ENCODE results near the gene SMURF2.

The SMURF2 gene

GRCh38 chr17:64661976-64662773 lies at the start of gene SMURF2:
TSS of gene SMURF2 (minus strand) at chr17:64662307. CDS start at chr17:64661880, 427 bp downstream.
- Histone ChIP-seq H3K27ac (ENCODE audit: low read length) (no peak within 1 kb of the TSS), H3K4me1 (ENCODE audit: insufficient read depth, low read length) (peaks cover 5% of the 10 kb centered on the region; the same call in 1 of the 2 replicates)

GRCh38 chr17:64709481-64709880 lies 47.4 kb upstream of the SMURF2 start:
- Histone ChIP-seq H3K4me1 (ENCODE audit: insufficient read depth, low read length) (no peaks in the 10 kb centered on the region; the same call in 1 of the 2 replicates), H3K9ac (ENCODE audit: low read depth, low read length) (no peak overlapping the region), H3K9me3 (ENCODE audit: insufficient read depth, low read depth, low read length) (no peaks in the 10 kb centered on the region), H3K4me3 (ENCODE audit: low read length) (no peak overlapping the region), H3K36me3 (ENCODE audit: insufficient read depth, low read depth, low read length) (no peaks in the 10 kb centered on the region), H3K27ac (ENCODE audit: low read length) (no peak overlapping the region), H3K27me3 (ENCODE audit: insufficient read depth, low read length) (no peaks in the 10 kb centered on the region)

More at GRCh38 chr17:64661976-64662773, at the start of gene SMURF2:
- Histone ChIP-seq H3K36me3 (ENCODE audit: insufficient read depth, low read depth, low read length) (no peaks in the 10 kb centered on the region), H3K9ac (ENCODE audit: low read depth, low read length) (peak within 1 kb of the TSS; percentile 86), H3K4me3 (ENCODE audit: low read length) (peak within 1 kb of the TSS; percentile 90), H3K9me3 (ENCODE audit: insufficient read depth, low read depth, low read length) (no peaks in the 10 kb centered on the region), H3K27me3 (ENCODE audit: insufficient read depth, low read length) (peaks cover 8% of the 10 kb centered on the region; the same call in 1 of the 2 replicates)

GRCh38 chr17:64707050-64707591 lies 45.0 kb upstream of the SMURF2 start:
- Histone ChIP-seq H3K27me3 (ENCODE audit: insufficient read depth, low read length) (no peaks in the 10 kb centered on the region), H3K9me3 (ENCODE audit: insufficient read depth, low read depth, low read length) (no peaks in the 10 kb centered on the region), H3K9ac (ENCODE audit: low read depth, low read length) (no peak overlapping the region), H3K4me3 (ENCODE audit: low read length) (no peak overlapping the region), H3K4me1 (ENCODE audit: insufficient read depth, low read length) (no peaks in the 10 kb centered on the region; the same call in 1 of the 2 replicates), H3K36me3 (ENCODE audit: insufficient read depth, low read depth, low read length) (no peaks in the 10 kb centered on the region), H3K27ac (ENCODE audit: low read length) (no peak overlapping the region)

- Histone ChIP-seq H3K9ac (ENCODE audit: low read depth, low read length) (no peak overlapping the region), H3K4me1 (ENCODE audit: insufficient read depth, low read length) (no peaks in the 10 kb centered on the region; the same call in 1 of the 2 replicates), H3K36me3 (ENCODE audit: insufficient read depth, low read depth, low read length) (no peaks in the 10 kb centered on the region), H3K27ac (ENCODE audit: low read length) (no peak overlapping the region), H3K9me3 (ENCODE audit: insufficient read depth, low read depth, low read length) (no peaks in the 10 kb centered on the region), H3K4me3 (ENCODE audit: low read length) (no peak overlapping the region), H3K27me3 (ENCODE audit: insufficient read depth, low read length) (no peaks in the 10 kb centered on the region)
Measured at GRCh38 chr17:64706224-64707049, 44.3 kb upstream of the SMURF2 start.

- H3K27me3 ChIP-seq (ENCODE audit: insufficient read depth, low read length): no peaks in the 10 kb centered on the region
- H3K9ac ChIP-seq (ENCODE audit: low read depth, low read length): no peak overlapping the region
- H3K9me3 ChIP-seq (ENCODE audit: insufficient read depth, low read depth, low read length): no peaks in the 10 kb centered on the region
- no peak overlapping the region for H3K27ac ChIP-seq (ENCODE audit: low read length)
- no peaks in the 10 kb centered on the region for H3K4me1 ChIP-seq (ENCODE audit: insufficient read depth, low read length)
- H3K36me3 ChIP-seq (ENCODE audit: insufficient read depth, low read depth, low read length): no peaks in the 10 kb centered on the region
- no peak overlapping the region for H3K4me3 ChIP-seq (ENCODE audit: low read length)
Measured at GRCh38 chr17:64702815-64703214, 40.7 kb upstream of the SMURF2 start.

- Histone ChIP-seq H3K4me1 (ENCODE audit: insufficient read depth, low read length) (no peaks in the 10 kb centered on the region), H3K9me3 (ENCODE audit: insufficient read depth, low read depth, low read length) (no peaks in the 10 kb centered on the region), H3K4me3 (ENCODE audit: low read length) (no peak overlapping the region), H3K27ac (ENCODE audit: low read length) (no peak overlapping the region), H3K36me3 (ENCODE audit: insufficient read depth, low read depth, low read length) (no peaks in the 10 kb centered on the region), H3K9ac (ENCODE audit: low read depth, low read length) (no peak overlapping the region), H3K27me3 (ENCODE audit: insufficient read depth, low read length) (no peaks in the 10 kb centered on the region)
Measured at GRCh38 chr17:64698725-64699124, 36.6 kb upstream of the SMURF2 start.

- Histone ChIP-seq H3K36me3 (ENCODE audit: insufficient read depth, low read depth, low read length) (no peaks in the 10 kb centered on the region), H3K27me3 (ENCODE audit: insufficient read depth, low read length) (no peaks in the 10 kb centered on the region), H3K27ac (ENCODE audit: low read length) (no peak overlapping the region), H3K4me3 (ENCODE audit: low read length) (no peak overlapping the region), H3K4me1 (ENCODE audit: insufficient read depth, low read length) (no peaks in the 10 kb centered on the region), H3K9ac (ENCODE audit: low read depth, low read length) (no peak overlapping the region), H3K9me3 (ENCODE audit: insufficient read depth, low read depth, low read length) (no peaks in the 10 kb centered on the region)
Measured at GRCh38 chr17:64694207-64694606, 32.1 kb upstream of the SMURF2 start.

GRCh38 chr17:64692187-64692586 lies 30.1 kb upstream of the SMURF2 start:
- H3K9ac ChIP-seq (ENCODE audit: low read depth, low read length): no peak overlapping the region
- no peak overlapping the region for H3K27ac ChIP-seq (ENCODE audit: low read length)
- no peaks in the 10 kb centered on the region for H3K4me1 ChIP-seq (ENCODE audit: insufficient read depth, low read length)
- no peaks in the 10 kb centered on the region for H3K36me3 ChIP-seq (ENCODE audit: insufficient read depth, low read depth, low read length)
- H3K27me3 ChIP-seq (ENCODE audit: insufficient read depth, low read length): no peaks in the 10 kb centered on the region
- H3K9me3 ChIP-seq (ENCODE audit: insufficient read depth, low read depth, low read length): no peaks in the 10 kb centered on the region
- H3K4me3 ChIP-seq (ENCODE audit: low read length): no peak overlapping the region

- no peaks in the 10 kb centered on the region for H3K4me1 ChIP-seq (ENCODE audit: insufficient read depth, low read length)
- H3K27me3 ChIP-seq (ENCODE audit: insufficient read depth, low read length): no peaks in the 10 kb centered on the region
- no peaks in the 10 kb centered on the region for H3K36me3 ChIP-seq (ENCODE audit: insufficient read depth, low read depth, low read length)
- no peak overlapping the region for H3K4me3 ChIP-seq (ENCODE audit: low read length)
- no peak overlapping the region for H3K27ac ChIP-seq (ENCODE audit: low read length)
- H3K9me3 ChIP-seq (ENCODE audit: insufficient read depth, low read depth, low read length): no peaks in the 10 kb centered on the region
- no peak overlapping the region for H3K9ac ChIP-seq (ENCODE audit: low read depth, low read length)
Measured at GRCh38 chr17:64689106-64689505, 27.0 kb upstream of the SMURF2 start.

- Histone ChIP-seq H3K9me3 (ENCODE audit: insufficient read depth, low read depth, low read length) (no peaks in the 10 kb centered on the region), H3K4me3 (ENCODE audit: low read length) (no peak overlapping the region), H3K9ac (ENCODE audit: low read depth, low read length) (no peak overlapping the region), H3K4me1 (ENCODE audit: insufficient read depth, low read length) (no peaks in the 10 kb centered on the region), H3K27ac (ENCODE audit: low read length) (no peak overlapping the region), H3K27me3 (ENCODE audit: insufficient read depth, low read length) (no peaks in the 10 kb centered on the region), H3K36me3 (ENCODE audit: insufficient read depth, low read depth, low read length) (no peaks in the 10 kb centered on the region)
Measured at GRCh38 chr17:64688481-64688880, 26.4 kb upstream of the SMURF2 start.

GRCh38 chr17:64687961-64688360 lies 25.9 kb upstream of the SMURF2 start:
- H3K9ac ChIP-seq (ENCODE audit: low read depth, low read length): no peak overlapping the region
- H3K27me3 ChIP-seq (ENCODE audit: insufficient read depth, low read length): no peaks in the 10 kb centered on the region
- no peaks in the 10 kb centered on the region for H3K36me3 ChIP-seq (ENCODE audit: insufficient read depth, low read depth, low read length)
- no peaks in the 10 kb centered on the region for H3K9me3 ChIP-seq (ENCODE audit: insufficient read depth, low read depth, low read length)
- H3K27ac ChIP-seq (ENCODE audit: low read length): no peak overlapping the region
- no peaks in the 10 kb centered on the region for H3K4me1 ChIP-seq (ENCODE audit: insufficient read depth, low read length)
- no peak overlapping the region for H3K4me3 ChIP-seq (ENCODE audit: low read length)
